ENCODE results near the gene DNAH8. TPM values are rescaled to one million over a fixed set of nuclear protein-coding genes. Genes with fewer than 3 reads are reported as not detected.
"Not testable (repeated sequence)": the region's sequence is repeated elsewhere in the genome, so short reads cannot be mapped to it uniquely, and the experiment has no call there.

Gene DNAH8
- total RNA-seq, 1 experiment from 2014 or later, result not detected

GRCh38 chr6:38912378-38912777 lies 197.3 kb downstream of the DNAH8 start:
- no peak for DNase-seq (ENCODE audit: unreplicated experiment)
- H3K4me3 Mint-ChIP-seq (ENCODE audit: unreplicated experiment), result no peak overlapping the region
- H3K27me3 Mint-ChIP-seq (ENCODE audit: insufficient read depth, unreplicated experiment), result no peaks in the 10 kb centered on the region
- no TSS peak for BruUV-seq (replicated peaks)
- intact Hi-C loops (cut with micrococcal nuclease), result no loop called here
- POLR2A ChIA-PET, result no interaction called here
- no peaks in the 10 kb centered on the region for H3K9me3 Mint-ChIP-seq (ENCODE audit: unreplicated experiment)
- no peaks in the 10 kb centered on the region for H3K4me1 Mint-ChIP-seq (ENCODE audit: insufficient read depth, unreplicated experiment)
- CTCF ChIA-PET, result interaction anchor here (0.7 kb wide), 1 partner anchor 390 kb away, joined by 4 read pairs; no protein-coding TSS in a partner anchor
- no peaks in the 10 kb centered on the region for H3K36me3 Mint-ChIP-seq (ENCODE audit: insufficient read depth, unreplicated experiment)
- H3K27ac Mint-ChIP-seq (ENCODE audit: low read depth, unreplicated experiment), result no peak overlapping the region
- TF ChIP-seq CTCF (IDR thresholded peaks at IDR 0.05; ENCODE audit: unreplicated experiment), result no peak

- intact Hi-C loops (cut with micrococcal nuclease), result no loop called here
- Mint-ChIP-seq H3K36me3 (ENCODE audit: insufficient read depth, unreplicated experiment) (no peaks in the 10 kb centered on the region), H3K9me3 (ENCODE audit: unreplicated experiment) (no peaks in the 10 kb centered on the region), H3K27ac (ENCODE audit: low read depth, unreplicated experiment) (no peak overlapping the region), H3K4me3 (ENCODE audit: unreplicated experiment) (no peak overlapping the region), H3K4me1 (ENCODE audit: insufficient read depth, unreplicated experiment) (no peaks in the 10 kb centered on the region), H3K27me3 (ENCODE audit: insufficient read depth, unreplicated experiment) (no peaks in the 10 kb centered on the region)
- DNase-seq (ENCODE audit: unreplicated experiment), result no peak
- TF ChIP-seq CTCF (IDR thresholded peaks at IDR 0.05; ENCODE audit: unreplicated experiment), result no peak
- ChIA-PET CTCF (interaction anchor here (0.6 kb wide), 1 partner anchor 212 kb away, joined by 3 read pairs; no protein-coding TSS in a partner anchor), POLR2A (interaction anchor here (0.6 kb wide), 1 partner anchor 24 kb away, joined by 3 read pairs; no protein-coding TSS in a partner anchor)
- BruUV-seq (replicated peaks), result no TSS peak
Observed at GRCh38 chr6:38915205-38915925, 200.3 kb downstream of the DNAH8 start.

DNA sequence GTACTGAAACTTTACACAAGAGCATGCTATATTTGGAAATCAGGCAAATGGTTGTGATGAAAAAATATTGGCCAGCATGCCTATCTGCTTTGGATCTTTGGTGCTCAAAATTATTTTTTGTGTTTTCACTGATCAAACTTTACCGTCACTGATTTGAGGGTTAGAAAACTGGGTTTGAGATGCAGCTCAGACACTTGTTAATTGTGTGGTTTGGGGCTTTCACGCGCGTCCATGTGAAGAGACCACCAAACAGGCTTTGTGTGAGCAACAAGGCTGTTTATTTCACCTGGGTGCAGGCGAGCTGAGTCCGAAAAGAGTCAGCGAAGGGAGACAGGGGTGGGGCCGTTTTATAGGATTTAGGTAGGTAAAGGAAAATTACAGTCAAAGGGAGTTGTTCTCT lies 206.4 kb downstream of the DNAH8 start:
- H3K27ac Mint-ChIP-seq (ENCODE audit: low read depth, unreplicated experiment); DNase-seq (ENCODE audit: unreplicated experiment); H3K4me3 Mint-ChIP-seq (ENCODE audit: unreplicated experiment); intact Hi-C loops (cut with micrococcal nuclease); H3K4me1 Mint-ChIP-seq (ENCODE audit: insufficient read depth, unreplicated experiment); H3K9me3 Mint-ChIP-seq (ENCODE audit: unreplicated experiment); H3K36me3 Mint-ChIP-seq (ENCODE audit: insufficient read depth, unreplicated experiment); H3K27me3 Mint-ChIP-seq (ENCODE audit: insufficient read depth, unreplicated experiment); BruUV-seq (replicated peaks); POLR2A ChIA-PET: not testable (repeated sequence)
- CTCF ChIA-PET, result interaction anchor here (0.7 to 1.3 kb wide), 2 partner anchors 25 to 49 kb away, joined by 3 to 4 read pairs; no protein-coding TSS in a partner anchor

- Mint-ChIP-seq H3K27ac (ENCODE audit: low read depth, unreplicated experiment) (no peak overlapping the region), H3K4me3 (ENCODE audit: unreplicated experiment) (no peak overlapping the region), H3K36me3 (ENCODE audit: insufficient read depth, unreplicated experiment) (no peaks in the 10 kb centered on the region), H3K9me3 (ENCODE audit: unreplicated experiment) (no peaks in the 10 kb centered on the region), H3K4me1 (ENCODE audit: insufficient read depth, unreplicated experiment) (no peaks in the 10 kb centered on the region), H3K27me3 (ENCODE audit: insufficient read depth, unreplicated experiment) (peaks cover 26% of the 10 kb centered on the region)
- DNase-seq (ENCODE audit: unreplicated experiment), result no peak
- ChIA-PET CTCF (interaction anchor here (0.6 to 1.5 kb wide), 3 partner anchors 8 to 86 kb away, joined by 3 to 4 read pairs (median 4); no protein-coding TSS in a partner anchor), POLR2A (no interaction called here)
- intact Hi-C loops (cut with micrococcal nuclease), result no loop called here
- no TSS peak for BruUV-seq (replicated peaks)
- no peak for TF ChIP-seq CTCF (IDR thresholded peaks at IDR 0.05; ENCODE audit: unreplicated experiment)
Observed at GRCh38 chr6:38924791-38925509, 209.8 kb downstream of the DNAH8 start.

Measured in MCF 10A (cell line).